K562 (cell line): Measurements from ENCODE around the gene ZBTB22. TPM values are rescaled to one million over a fixed set of nuclear protein-coding genes. Genes with fewer than 3 reads are reported as not detected.
A peak's percentile ranks its signal among the peaks of the same experiment; 100 is the strongest.

ENCODE experiments used
- CEBPG ChIP-seq, 3 experiments: fragments of 200-800 bp in 1 of 3; sonication (Bioruptor generic) in 1 of 3; sonication (generic) in 1 of 3; formaldehyde crosslinking in 1 of 3; IDR thresholded peaks in 2 of 3; conservative IDR thresholded peaks in 1 of 3; 2 replicates each; pipeline versions ENCODE4 v1.6.1 to v1.8.0; 2016 to 2022; ENCODE audit warnings: missing compliant biosample characterization in 2 of 3, missing genetic modification characterization in 2 of 3, mild to moderate bottlenecking in 1 of 3, missing genetic modification reagents in 1 of 3
- FOXP1 ChIP-seq: sonication (generic); formaldehyde crosslinking; IDR thresholded peaks from 2 replicates; pipeline ENCODE4 v1.8.0; 2022; ENCODE audit warnings: mild to moderate bottlenecking, missing genetic modification reagents
- HNRNPH1 ChIP-seq: fragments of 200-400 bp; formaldehyde crosslinking; optimal IDR thresholded peaks from 2 replicates; pipeline ENCODE3; 2017; ENCODE audit warnings: low read depth, mild to moderate bottlenecking, low read length, moderate library complexity
- KLF13 ChIP-seq: fragments of 450-650 bp; IDR thresholded peaks from 2 replicates; pipeline ENCODE4 v1.6.1; 2016; ENCODE audit warnings: missing genetic modification characterization, low read depth, mild to moderate bottlenecking, missing compliant biosample characterization, moderate library complexity, borderline replicate concordance
- MAFK ChIP-seq: IDR thresholded peaks from 2 replicates; pipeline ENCODE4 v1.6.1; 2011; ENCODE audit warnings: low read length, improper control_type of control experiment
- MTF1 ChIP-seq: fragments of 250-450 bp; sonication (Bioruptor Pico); IDR thresholded peaks from 2 replicates; pipeline ENCODE4 v1.9.0; 2021; ENCODE audit warnings: moderate library complexity, mild to moderate bottlenecking, inconsistent platforms, borderline replicate concordance
- NCOA6 ChIP-seq: fragments of 450-650 bp; IDR thresholded peaks from 2 replicates; pipeline ENCODE4 v1.6.1; 2017; ENCODE audit warnings: mild to moderate bottlenecking
- NR2C2 ChIP-seq, 2 experiments: fragments of 200-800 bp in 1 of 2; sonication (Bioruptor generic) in 1 of 2; sonication (generic) in 1 of 2; formaldehyde crosslinking in 1 of 2; IDR thresholded peaks; 2 replicates each; pipeline versions ENCODE4 v1.6.1 to v1.8.0; 2016 to 2022; ENCODE audit warnings: mild to moderate bottlenecking in 1 of 2, missing compliant biosample characterization in 1 of 2, missing genetic modification characterization in 1 of 2, missing genetic modification reagents in 1 of 2
- NR4A1 ChIP-seq, 2 experiments: fragments of 250-450 bp in 1 of 2; fragments of 450-650 bp in 1 of 2; sonication (Bioruptor Pico) in 1 of 2; IDR thresholded peaks; 2 replicates each; pipeline versions ENCODE4 v1.4.0 to v1.6.1; 2016 to 2020; ENCODE audit warnings: mild to moderate bottlenecking in 2 of 2, missing compliant biosample characterization in 1 of 2, missing genetic modification characterization in 1 of 2, moderate library complexity in 1 of 2
- PHB ChIP-seq: fragments of 250-450 bp; sonication (Bioruptor Pico); IDR thresholded peaks from 2 replicates; pipeline ENCODE4 v1.5.0; 2021
- PYGO2 ChIP-seq: fragments of 450-650 bp; IDR thresholded peaks from 2 replicates; pipeline ENCODE4 v1.6.1; 2016; ENCODE audit warnings: mild to moderate bottlenecking, missing genetic modification characterization, moderate library complexity, missing compliant biosample characterization
- RB1 ChIP-seq: fragments of 450-650 bp; IDR thresholded peaks from 2 replicates; pipeline ENCODE4 v1.6.1; 2017; ENCODE audit warnings: low read depth, mild to moderate bottlenecking
- SRSF3 ChIP-seq: fragments of 200-400 bp; formaldehyde crosslinking; IDR thresholded peaks from 2 replicates; pipeline ENCODE4 v1.6.1; 2016; ENCODE audit warnings: mild to moderate bottlenecking, low read length, moderate library complexity; ENCODE audit not compliant: insufficient read depth
- ZKSCAN3 ChIP-seq: fragments of 250-450 bp; sonication (Bioruptor Pico); IDR thresholded peaks from 2 replicates; pipeline ENCODE4 v1.4.0; 2020
- ZNF324 ChIP-seq: fragments of 250-450 bp; sonication (Bioruptor Pico); IDR thresholded peaks from 2 replicates; pipeline ENCODE4 v1.4.0; 2020; ENCODE audit warnings: mild to moderate bottlenecking
- ZNF780A ChIP-seq: fragments of 250-450 bp; sonication (Bioruptor Pico); IDR thresholded peaks from 2 replicates; pipeline ENCODE4 v1.5.0; 2021; ENCODE audit warnings: mild to moderate bottlenecking
- polyA plus RNA-seq, 8 experiments: library from polyadenylated mRNA; depleted of rRNA in 4 of 8; stranded (reverse) in 5 of 8; unstranded in 3 of 8; fragments of >200 nt; fragmentation: Nextera tagmentation in 2 of 8; fragmentation: Illumina TruSeq in 1 of 8; extraction: Ambion mirVana in 2 of 8; extraction: Trizol in 1 of 8; gene quantifications; 2 replicates each; pipeline versions ENCODE4 v1.2.1 to v1.2.3, GENCODE V29; 2011 to 2014; ENCODE audit warnings: inconsistent platforms in 1 of 8, missing spikeins in 1 of 8
- total RNA-seq, 7 experiments: library from RNA; depleted of rRNA in 6 of 7; stranded (reverse); fragments of >200 nt in 6 of 7; fragmentation: Illumina TruSeq in 2 of 7; extraction: Trizol in 2 of 7; gene quantifications; 2 replicates each; pipeline versions ENCODE4 v1.2.1 to v1.2.3, GENCODE V29; 2011 to 2021; ENCODE audit warnings: low replicate concordance in 1 of 7
- TF ChIP-seq, protein P1 (sequence below), 2 experiments: fragments of 450-650 bp in 1 of 2; sonication (generic) in 1 of 2; formaldehyde crosslinking; conservative IDR thresholded peaks; 2 replicates each; pipeline versions ENCODE4 v1.4.0 to v1.8.1; 2020 to 2022; ENCODE audit warnings: mild to moderate bottlenecking in 1 of 2, missing genetic modification reagents in 1 of 2
- TF ChIP-seq, protein P2 (sequence below), 2 experiments: fragments of 450-650 bp; conservative IDR thresholded peaks; 2 replicates each; pipeline ENCODE4 v1.6.1; 2017; ENCODE audit warnings: mild to moderate bottlenecking in 2 of 2, moderate library complexity in 2 of 2
- TF ChIP-seq, protein P3 (sequence below): sonication (generic); formaldehyde crosslinking; IDR thresholded peaks from 2 replicates; pipeline ENCODE4 v1.8.1; 2023; ENCODE audit warnings: mild to moderate bottlenecking, missing genetic modification reagents

ZBTB22 gene
- total and polyA plus RNA-seq, 9 of the 15 experiments (the other 6 are each of a cell fraction or from before 2014, with no cell fraction given) = 0.21 to 11.9 (median 7.1) TPM

DNA sequence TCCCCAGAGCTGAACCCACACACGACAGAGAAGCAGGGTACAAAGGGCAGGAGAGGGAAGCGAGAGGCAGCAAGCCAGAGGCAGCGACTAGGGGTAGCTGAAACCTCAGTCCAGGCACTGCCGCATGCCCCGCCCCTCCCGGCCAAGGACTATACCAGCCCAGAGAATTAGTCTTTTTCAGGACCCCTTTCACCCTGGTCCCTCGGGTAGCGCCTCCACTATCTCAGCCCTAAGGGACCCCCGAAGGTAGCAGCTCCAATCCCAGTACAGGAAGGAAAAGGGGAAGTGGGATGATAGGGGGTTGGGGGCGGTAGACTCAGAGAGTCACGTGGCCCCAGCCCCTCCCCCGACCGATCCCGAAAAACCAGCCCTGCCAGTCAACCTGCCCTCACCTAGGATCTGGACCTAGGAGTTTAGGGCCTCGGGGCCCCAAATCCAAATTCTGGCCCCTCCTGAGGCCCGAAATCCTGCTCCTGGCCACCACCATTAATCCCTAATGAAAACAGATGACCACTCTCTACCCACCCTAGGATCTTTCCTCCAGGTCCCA is 20.1 kb downstream of the ZBTB22 start (continued):
- TF ChIP-seq CEBPG (CRISPR knock-in tag; IDR thresholded peaks at IDR 0.05) = no peak
- no peak for TF ChIP-seq CEBPG (tag; conservative IDR thresholded peaks at IDR 0.05 in 1 of 2, IDR thresholded peaks at IDR 0.05 in 1 of 2)
- no peak for TF ChIP-seq NR4A1 (CRISPR knock-in tag; IDR thresholded peaks at IDR 0.05)
- TF ChIP-seq NR4A1 (tag; IDR thresholded peaks at IDR 0.05) = no peak
- TF ChIP-seq, protein P1, sequence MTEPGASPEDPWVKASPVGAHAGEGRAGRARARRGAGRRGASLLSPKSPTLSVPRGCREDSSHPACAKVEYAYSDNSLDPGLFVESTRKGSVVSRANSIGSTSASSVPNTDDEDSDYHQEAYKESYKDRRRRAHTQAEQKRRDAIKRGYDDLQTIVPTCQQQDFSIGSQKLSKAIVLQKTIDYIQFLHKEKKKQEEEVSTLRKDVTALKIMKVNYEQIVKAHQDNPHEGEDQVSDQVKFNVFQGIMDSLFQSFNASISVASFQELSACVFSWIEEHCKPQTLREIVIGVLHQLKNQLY (CRISPR knock-in tag; conservative IDR thresholded peaks at IDR 0.05) = 0 out of 4 replicates have a peak, but pooled peaks of 1 of the 2 experiments have one; percentile 46
- no peak for TF ChIP-seq ZKSCAN3
- TF ChIP-seq ZNF780A (CRISPR knock-in tag) = no peak
- no peak for TF ChIP-seq MAFK
- TF ChIP-seq RB1 = no peak
- TF ChIP-seq KLF13 = 0 out of 2 replicates have a peak, but pooled peaks have one; percentile 21
- TF ChIP-seq SRSF3 = no peak
- no peak for TF ChIP-seq MTF1
- no peak for TF ChIP-seq FOXP1 (CRISPR knock-in tag)
- no peak for TF ChIP-seq PYGO2 (tag)
- no peak for TF ChIP-seq HNRNPH1
- TF ChIP-seq, protein P2, sequence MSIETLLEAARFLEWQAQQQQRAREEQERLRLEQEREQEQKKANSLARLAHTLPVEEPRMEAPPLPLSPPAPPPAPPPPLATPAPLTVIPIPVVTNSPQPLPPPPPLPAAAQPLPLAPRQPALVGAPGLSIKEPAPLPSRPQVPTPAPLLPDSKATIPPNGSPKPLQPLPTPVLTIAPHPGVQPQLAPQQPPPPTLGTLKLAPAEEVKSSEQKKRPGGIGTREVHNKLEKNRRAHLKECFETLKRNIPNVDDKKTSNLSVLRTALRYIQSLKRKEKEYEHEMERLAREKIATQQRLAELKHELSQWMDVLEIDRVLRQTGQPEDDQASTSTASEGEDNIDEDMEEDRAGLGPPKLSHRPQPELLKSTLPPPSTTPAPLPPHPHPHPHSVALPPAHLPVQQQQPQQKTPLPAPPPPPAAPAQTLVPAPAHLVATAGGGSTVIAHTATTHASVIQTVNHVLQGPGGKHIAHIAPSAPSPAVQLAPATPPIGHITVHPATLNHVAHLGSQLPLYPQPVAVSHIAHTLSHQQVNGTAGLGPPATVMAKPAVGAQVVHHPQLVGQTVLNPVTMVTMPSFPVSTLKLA (conservative IDR thresholded peaks at IDR 0.05) = peak in 1 of 2 experiments; percentile 66; a peak in 2 of 4 replicates
- TF ChIP-seq NCOA6 = no peak
- TF ChIP-seq, protein P3, sequence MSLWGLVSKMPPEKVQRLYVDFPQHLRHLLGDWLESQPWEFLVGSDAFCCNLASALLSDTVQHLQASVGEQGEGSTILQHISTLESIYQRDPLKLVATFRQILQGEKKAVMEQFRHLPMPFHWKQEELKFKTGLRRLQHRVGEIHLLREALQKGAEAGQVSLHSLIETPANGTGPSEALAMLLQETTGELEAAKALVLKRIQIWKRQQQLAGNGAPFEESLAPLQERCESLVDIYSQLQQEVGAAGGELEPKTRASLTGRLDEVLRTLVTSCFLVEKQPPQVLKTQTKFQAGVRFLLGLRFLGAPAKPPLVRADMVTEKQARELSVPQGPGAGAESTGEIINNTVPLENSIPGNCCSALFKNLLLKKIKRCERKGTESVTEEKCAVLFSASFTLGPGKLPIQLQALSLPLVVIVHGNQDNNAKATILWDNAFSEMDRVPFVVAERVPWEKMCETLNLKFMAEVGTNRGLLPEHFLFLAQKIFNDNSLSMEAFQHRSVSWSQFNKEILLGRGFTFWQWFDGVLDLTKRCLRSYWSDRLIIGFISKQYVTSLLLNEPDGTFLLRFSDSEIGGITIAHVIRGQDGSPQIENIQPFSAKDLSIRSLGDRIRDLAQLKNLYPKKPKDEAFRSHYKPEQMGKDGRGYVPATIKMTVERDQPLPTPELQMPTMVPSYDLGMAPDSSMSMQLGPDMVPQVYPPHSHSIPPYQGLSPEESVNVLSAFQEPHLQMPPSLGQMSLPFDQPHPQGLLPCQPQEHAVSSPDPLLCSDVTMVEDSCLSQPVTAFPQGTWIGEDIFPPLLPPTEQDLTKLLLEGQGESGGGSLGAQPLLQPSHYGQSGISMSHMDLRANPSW (CRISPR knock-in tag) = peak; percentile 82; the same call in 1 of the 2 replicates
- TF ChIP-seq PHB (CRISPR knock-in tag) = no peak
- TF ChIP-seq NR2C2 (CRISPR knock-in tag; IDR thresholded peaks at IDR 0.05) = no peak
- no peak for TF ChIP-seq NR2C2 (tag; IDR thresholded peaks at IDR 0.05)
- no peak for TF ChIP-seq ZNF324
